HG02981 (cell line): ENCODE data around the gene ADCY6.

Experiments
- ATAC-seq: cut with Tn5 transposase; IDR thresholded peaks from one replicate; pipeline ENCODE4 v1.9.1; 2021; ENCODE audit warnings: mild to moderate bottlenecking, moderate library complexity; ENCODE audit not compliant: unreplicated experiment

Gene ADCY6

GRCh38 chr12:48786591-48787544 lies 2.0 kb downstream of the ADCY6 start:
- no peak for ATAC-seq

DNA sequence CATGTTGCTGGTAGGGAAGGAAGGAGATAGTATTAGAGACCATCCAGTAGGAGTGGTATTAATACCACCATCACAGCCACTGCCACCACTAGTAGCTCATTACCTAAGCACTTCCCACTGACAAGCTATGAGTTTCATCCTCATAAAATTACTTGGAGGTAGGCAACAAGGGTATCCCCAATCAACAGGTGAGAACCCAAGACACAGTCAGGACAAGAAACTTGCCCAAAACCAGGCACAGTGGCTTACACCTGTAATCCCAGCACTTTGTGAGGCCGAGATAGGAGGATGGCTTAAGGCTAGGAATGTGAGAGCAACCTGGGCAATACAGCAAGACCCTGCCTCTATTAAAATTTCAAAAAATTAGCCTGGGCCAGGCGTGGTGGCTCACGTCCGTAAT lies 5.5 kb downstream of the ADCY6 start:
- ATAC-seq: no peak

GRCh38 chr12:48782457-48783395 lies 6.2 kb downstream of the ADCY6 start:
- no peak for ATAC-seq

GRCh38 chr12:48781750-48782456 lies 7.0 kb downstream of the ADCY6 start:
- ATAC-seq: no peak

DNA sequence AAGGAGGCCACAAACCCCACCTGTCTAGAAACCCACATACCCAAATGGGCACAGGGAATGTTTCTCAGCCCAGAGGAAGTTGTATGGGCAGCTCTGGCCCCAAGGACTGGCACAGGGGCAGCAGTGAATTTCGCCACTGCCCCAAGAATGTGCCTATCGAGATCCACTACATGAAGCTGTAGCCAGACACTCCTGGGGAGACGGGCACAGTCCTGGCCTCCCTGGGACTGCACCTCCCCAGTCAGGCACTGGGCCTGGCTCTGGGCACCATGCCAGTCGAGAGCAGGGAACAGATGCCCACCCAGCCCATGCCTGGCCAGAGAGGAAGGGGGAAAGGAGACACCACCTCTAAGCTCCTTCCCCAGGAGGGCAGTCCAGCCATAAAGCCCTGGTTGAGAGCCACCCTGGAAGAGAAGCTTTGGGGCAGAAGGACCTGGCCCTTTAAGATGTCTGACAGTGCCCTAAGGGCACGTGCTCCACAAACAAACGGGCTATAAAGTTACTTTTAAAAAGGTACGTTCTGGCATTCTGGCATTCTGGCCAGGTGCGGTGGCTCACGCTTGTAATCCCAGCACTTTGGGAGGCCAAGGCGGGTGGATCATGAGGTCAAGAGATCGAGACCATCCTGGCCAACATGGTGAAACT lies 8.4 kb downstream of the ADCY6 start:
- ATAC-seq: no peak

DNA sequence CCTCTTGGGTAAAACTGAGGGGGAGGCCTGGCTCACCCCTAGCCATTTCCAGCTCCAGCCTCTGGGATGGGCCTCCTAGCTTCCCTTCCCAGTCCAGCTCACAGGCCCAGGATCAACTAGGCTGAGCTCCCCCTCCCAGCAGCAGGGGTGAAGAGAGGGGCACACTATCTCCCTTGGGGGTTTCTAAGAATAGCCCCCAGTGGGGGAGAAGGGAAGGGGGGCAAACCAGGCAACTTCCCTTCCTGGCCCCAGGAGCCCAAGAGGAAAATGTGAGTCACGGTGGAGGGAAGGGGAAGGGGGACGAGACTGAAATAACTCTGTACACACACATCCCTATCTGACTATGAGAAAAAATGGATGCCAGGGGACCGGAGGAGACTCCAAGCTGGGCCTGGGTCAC lies 9.0 kb downstream of the ADCY6 start:
- no peak for ATAC-seq

GRCh38 chr12:48777501-48778400 lies 11.1 kb downstream of the ADCY6 start:
- no peak for ATAC-seq

GRCh38 chr12:48776956-48777355 lies 11.9 kb downstream of the ADCY6 start:
- ATAC-seq: no peak

DNA sequence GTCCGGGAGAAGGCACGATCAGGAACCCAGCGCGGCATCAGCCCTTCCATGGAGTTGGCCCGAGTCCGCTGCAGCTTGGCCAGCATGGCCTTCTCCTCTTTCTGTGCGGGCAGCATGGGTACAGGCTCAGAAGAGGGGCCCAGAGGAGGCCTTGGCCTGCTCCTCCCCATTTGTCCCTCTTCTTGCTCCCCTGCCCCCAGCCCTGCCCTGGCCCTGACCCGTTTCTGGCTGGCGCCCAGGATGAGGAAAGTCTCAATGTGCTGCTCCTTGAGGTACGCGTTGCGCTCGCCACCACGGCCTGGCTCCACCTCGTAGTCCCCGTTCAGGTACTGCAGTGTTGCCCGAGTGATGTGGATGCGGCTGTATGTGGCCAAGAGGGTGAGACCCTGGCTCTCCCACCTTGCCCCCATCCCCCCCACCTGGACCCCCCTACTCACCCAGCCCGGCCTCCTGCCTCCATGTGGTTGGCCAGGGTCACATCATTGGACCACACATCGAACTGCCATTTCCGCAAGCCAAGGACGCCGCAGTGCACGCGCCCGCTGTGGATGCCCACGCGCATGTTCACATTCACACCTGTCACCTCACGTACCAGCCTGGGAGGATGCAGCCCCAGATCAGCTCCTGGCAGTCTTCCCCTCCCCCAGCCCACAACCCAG lies 12.8 kb downstream of the ADCY6 start:
- no peak for ATAC-seq

GRCh38 chr12:48775299-48775698 lies 13.6 kb downstream of the ADCY6 start:
- ATAC-seq: no peak

DNA sequence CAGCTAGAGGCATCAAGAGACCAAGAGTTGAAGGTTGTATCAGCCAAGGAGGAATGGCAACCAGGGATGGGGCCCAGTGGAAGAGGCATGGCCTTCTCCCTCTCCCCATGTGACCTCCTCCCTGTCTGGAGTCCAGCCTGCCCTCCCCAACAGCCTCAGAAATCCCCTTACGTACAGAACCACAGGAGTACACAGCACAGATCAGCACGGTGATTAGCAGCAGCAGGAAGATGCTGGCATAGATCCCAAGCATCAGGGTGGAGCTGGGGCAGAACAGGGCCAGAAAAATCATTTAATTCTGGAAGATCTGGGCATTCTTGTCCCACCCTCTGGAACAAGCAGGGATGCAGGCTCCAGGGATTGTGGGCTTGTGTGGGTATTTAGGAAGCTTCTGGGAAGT lies 14.4 kb downstream of the ADCY6 start:
- no peak for ATAC-seq

DNA sequence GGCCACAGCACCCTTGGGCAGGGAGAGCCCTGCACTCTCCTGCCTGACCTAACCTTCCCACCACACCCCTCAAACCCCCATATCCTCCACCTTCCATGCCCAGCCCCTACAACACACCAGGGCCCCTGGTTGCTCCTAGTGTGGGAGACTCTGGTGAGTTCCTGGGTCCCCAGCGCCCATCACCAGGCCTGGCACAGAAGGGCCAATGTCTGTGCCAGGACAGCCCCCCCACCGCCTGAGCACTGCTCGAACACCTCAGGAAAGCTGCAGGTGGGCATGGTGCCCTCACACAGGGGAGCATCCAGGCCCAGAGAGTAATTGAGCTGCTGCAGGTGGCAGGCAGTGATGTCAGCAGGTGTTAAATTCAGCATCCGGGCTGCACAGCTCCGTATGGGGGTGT lies 15.2 kb downstream of the ADCY6 start:
- ATAC-seq: no peak

GRCh38 chr12:48771588-48772112 lies 17.2 kb downstream of the ADCY6 start:
- no peak for ATAC-seq

- ATAC-seq: no peak
These were observed 18.1 kb downstream of the ADCY6 start for GRCh38 chr12:48770756-48771155.

GRCh38 chr12:48768736-48769135 lies 20.2 kb downstream of the ADCY6 start:
- no peak for ATAC-seq

- ATAC-seq: no peak
These were observed 20.7 kb downstream of the ADCY6 start for GRCh38 chr12:48768147-48768546.

DNA sequence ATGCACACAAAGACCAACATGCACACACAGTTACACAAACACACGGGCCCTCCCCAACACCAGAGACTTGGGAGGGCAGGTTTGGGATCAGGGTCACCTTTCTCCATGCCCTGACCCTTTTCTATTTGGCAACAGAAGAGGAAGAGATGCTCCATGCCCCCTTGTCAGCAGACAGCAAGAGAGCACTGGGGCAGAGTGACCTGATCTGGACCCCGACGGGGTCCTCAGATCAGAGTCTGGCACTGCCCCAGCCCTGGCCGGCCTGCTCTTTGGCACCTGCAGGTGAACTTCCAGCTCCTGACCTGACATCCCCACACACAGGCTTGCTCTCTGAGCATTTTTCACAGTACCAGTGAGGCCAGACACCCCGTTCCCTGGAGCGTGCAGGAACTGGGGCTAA lies 21.4 kb downstream of the ADCY6 start:
- ATAC-seq: no peak

DNA sequence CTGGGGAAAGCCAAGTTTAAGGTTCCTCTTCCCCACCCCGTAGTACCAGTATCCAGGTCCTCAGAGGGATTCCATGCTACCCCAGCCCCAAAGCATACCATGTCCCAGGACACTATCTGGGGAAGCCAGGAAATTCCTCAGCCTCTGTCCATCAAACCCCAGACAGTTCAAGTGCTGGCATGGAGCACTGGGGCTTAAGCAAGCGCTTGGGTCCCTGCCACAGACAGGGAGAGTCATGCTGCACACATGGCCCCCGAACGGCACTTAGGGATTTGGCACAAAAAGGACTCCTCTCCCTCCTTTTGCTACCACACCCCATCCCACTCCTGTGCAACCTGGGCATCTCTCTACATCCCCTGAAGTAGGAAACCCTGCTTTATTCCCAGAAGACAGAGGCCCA lies 21.8 kb downstream of the ADCY6 start:
- no peak for ATAC-seq

DNA sequence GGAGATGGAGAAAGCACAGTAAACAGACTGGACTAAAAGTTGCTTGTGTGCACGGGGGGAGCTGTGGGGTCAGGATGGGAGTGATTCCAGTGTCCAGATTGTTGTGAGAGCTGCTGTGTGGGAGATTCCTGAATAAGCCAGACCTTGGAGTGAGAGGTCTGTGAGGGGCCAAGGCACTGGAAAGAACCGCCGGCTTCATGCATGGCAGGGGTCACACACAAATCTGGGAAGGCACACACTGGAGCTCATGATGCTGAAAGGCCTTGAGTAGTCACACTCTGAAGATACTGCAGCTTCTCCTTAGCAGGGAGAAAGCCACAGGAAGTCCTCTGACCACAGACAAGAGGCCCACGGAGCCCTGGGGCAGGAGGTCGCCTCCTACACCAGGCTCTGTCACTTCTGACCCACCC lies 23.1 kb downstream of the ADCY6 start:
- no peak for ATAC-seq
